NCI-H2227 (cell line): Measurements from ENCODE around the gene WDPCP.
"Not testable (repeated sequence)": the region's sequence is repeated elsewhere in the genome, so short reads cannot be mapped to it uniquely, and the experiment has no call there.

ENCODE experiments used
- DNase-seq: peaks from one replicate; lab custom pipeline; 2025; ENCODE audit not compliant: unreplicated experiment; lab: John Stamatoyannopoulos, UW

Gene WDPCP

GRCh38 chr2:63465633-63466032 is 122.6 kb downstream of the WDPCP start:
- DNase-seq = no peak

GRCh38 chr2:63463142-63463541 is 125.1 kb downstream of the WDPCP start:
- DNase-seq = no peak

GRCh38 chr2:63446658-63447057 is 141.6 kb downstream of the WDPCP start:
- DNase-seq = no peak

GRCh38 chr2:63444565-63445288 is 143.6 kb downstream of the WDPCP start:
- no peak for DNase-seq

- no peak for DNase-seq
Observed at GRCh38 chr2:63440612-63441011, 147.7 kb downstream of the WDPCP start.

GRCh38 chr2:63438181-63438580 is 150.1 kb downstream of the WDPCP start:
- peak; percentile 18 for DNase-seq

- DNase-seq = no peak
Observed at GRCh38 chr2:63436488-63436887, 151.8 kb downstream of the WDPCP start.

- peak; percentile 29 for DNase-seq
Observed at GRCh38 chr2:63435070-63435469, 153.2 kb downstream of the WDPCP start.

- peak; percentile 55 for DNase-seq
Observed at GRCh38 chr2:63434024-63435001, 154.0 kb downstream of the WDPCP start.

- DNase-seq = no peak
Observed at GRCh38 chr2:63432373-63432772, 155.9 kb downstream of the WDPCP start.

- no peak for DNase-seq
Observed at GRCh38 chr2:63425606-63426005, 162.7 kb downstream of the WDPCP start.

- no peak for DNase-seq
Observed at GRCh38 chr2:63425079-63425416, 163.2 kb downstream of the WDPCP start.

- DNase-seq = no peak
Observed at GRCh38 chr2:63424329-63425078, 163.8 kb downstream of the WDPCP start.

GRCh38 chr2:63422556-63422955 is 165.7 kb downstream of the WDPCP start:
- DNase-seq = no peak

GRCh38 chr2:63408530-63408929 is 179.7 kb downstream of the WDPCP start:
- DNase-seq = no peak

- DNase-seq = no peak
Observed at GRCh38 chr2:63406641-63407040, 181.6 kb downstream of the WDPCP start.

- DNase-seq = no peak
Observed at GRCh38 chr2:63403820-63404219, 184.5 kb downstream of the WDPCP start.

- DNase-seq = not testable (repeated sequence)
Observed at GRCh38 chr2:63402889-63403288, 185.4 kb downstream of the WDPCP start.

GRCh38 chr2:63399156-63399555 is 189.1 kb downstream of the WDPCP start:
- DNase-seq = no peak

GRCh38 chr2:63379451-63379850 is 208.8 kb downstream of the WDPCP start:
- no peak for DNase-seq

GRCh38 chr2:63378589-63378988 is 209.7 kb downstream of the WDPCP start:
- DNase-seq = no peak
